HepG2 (cell line): Measurements from ENCODE around the gene MAVS. TPM values are rescaled to one million over a fixed set of nuclear protein-coding genes. Genes with fewer than 3 reads are reported as not detected.
A peak's percentile ranks its signal among the peaks of the same experiment; 100 is the strongest.

ENCODE experiments used
- CBX2 ChIP-seq, 2 experiments: fragments of 200-600 bp in 1 of 2; sonication (generic); formaldehyde crosslinking in 1 of 2; IDR thresholded peaks; 2 replicates each; pipeline versions ENCODE4 v1.7.0 to v1.8.1; 2018 to 2022; ENCODE audit warnings: low read depth in 2 of 2, low read length in 1 of 2, mild to moderate bottlenecking in 1 of 2, missing genetic modification reagents in 1 of 2
- ESRRA ChIP-seq: sonication (generic); formaldehyde crosslinking; IDR thresholded peaks from 2 replicates; pipeline ENCODE4 v1.5.1; 2020; ENCODE audit warnings: mild to moderate bottlenecking, low read depth, missing genetic modification reagents
- GATAD2A ChIP-seq: IDR thresholded peaks from 2 replicates; pipeline ENCODE4 v1.6.1; 2016
- HOXA9 ChIP-seq: sonication (generic); formaldehyde crosslinking; IDR thresholded peaks from 2 replicates; pipeline ENCODE4 v1.8.1; 2022; ENCODE audit warnings: missing genetic modification reagents, mild to moderate bottlenecking, moderate library complexity, borderline replicate concordance
- KAT2B ChIP-seq: fragments of 150-350 bp; IDR thresholded peaks from 2 replicates; pipeline ENCODE4 v1.6.1; 2014; ENCODE audit warnings: low read depth, low read length, borderline replicate concordance
- NCOA1 ChIP-seq: sonication (generic); formaldehyde crosslinking; IDR thresholded peaks from 2 replicates; pipeline ENCODE4 v1.9.0; 2021; ENCODE audit warnings: missing genetic modification reagents
- PHF5A ChIP-seq: IDR thresholded peaks from one replicate; pipeline ENCODE4 v1.6.1; 2018; ENCODE audit warnings: low read depth, missing genetic modification reagents; ENCODE audit not compliant: unreplicated experiment
- RNF2 ChIP-seq: fragments of 450-650 bp; conservative IDR thresholded peaks from 2 replicates; pipeline ENCODE4 v1.6.1; 2016; ENCODE audit warnings: low read depth
- SCMH1 ChIP-seq: sonication (generic); formaldehyde crosslinking; IDR thresholded peaks from 2 replicates; pipeline ENCODE4 v1.9.0; 2021; ENCODE audit warnings: missing genetic modification reagents, mild to moderate bottlenecking, borderline replicate concordance
- ZNF225 ChIP-seq: sonication (generic); formaldehyde crosslinking; IDR thresholded peaks from 2 replicates; pipeline ENCODE4 v1.4.0; 2020; ENCODE audit warnings: mild to moderate bottlenecking, missing genetic modification reagents
- ZNF329 ChIP-seq: sonication (generic); formaldehyde crosslinking; IDR thresholded peaks from 2 replicates; pipeline ENCODE4 v1.9.0; 2021; ENCODE audit warnings: low read depth, mild to moderate bottlenecking, missing genetic modification reagents
- ZNF746 ChIP-seq: sonication (generic); formaldehyde crosslinking; IDR thresholded peaks from 2 replicates; pipeline ENCODE4 v1.8.0; 2022; ENCODE audit warnings: mild to moderate bottlenecking, missing genetic modification reagents
- polyA plus RNA-seq, 8 experiments: library from polyadenylated mRNA; depleted of rRNA in 3 of 8; stranded (reverse) in 7 of 8; unstranded in 1 of 8; fragments of >200 nt; fragmentation: Illumina TruSeq in 4 of 8; extraction: Trizol in 4 of 8; gene quantifications; 2 replicates each; pipeline versions ENCODE4 v1.2.1 to v1.2.3, GENCODE V29; 2011 to 2016; ENCODE audit warnings: low read depth in 4 of 8, missing spikeins in 1 of 8, mixed read lengths in 1 of 8; ENCODE audit not compliant: insufficient read depth in 1 of 8
- total RNA-seq, 5 experiments: library from RNA; depleted of rRNA; stranded (reverse); fragments of >200 nt; fragmentation: Illumina TruSeq; extraction: Trizol; gene quantifications; 2 replicates each; pipeline ENCODE4 v1.2.3, GENCODE V29; 2016; ENCODE audit warnings: low read depth in 1 of 5
- TF ChIP-seq, protein P1 (sequence below): sonication (generic); formaldehyde crosslinking; IDR thresholded peaks from 2 replicates; pipeline ENCODE4 v1.4.0; 2020; ENCODE audit warnings: missing genetic modification reagents
- TF ChIP-seq, protein P2 (sequence below): sonication (generic); formaldehyde crosslinking; IDR thresholded peaks from 2 replicates; pipeline ENCODE4 v1.5.1; 2020; ENCODE audit warnings: mild to moderate bottlenecking, missing genetic modification reagents, moderate library complexity
- TF ChIP-seq, protein P3 (sequence below): fragments of 450-650 bp; IDR thresholded peaks from 2 replicates; pipeline ENCODE4 v1.6.1; 2017; ENCODE audit warnings: mild to moderate bottlenecking
- TF ChIP-seq, protein P4 (sequence below): IDR thresholded peaks from 2 replicates; pipeline ENCODE4 v1.6.1; 2012; ENCODE audit warnings: low read depth, low read length, improper control_type of control experiment
- TF ChIP-seq, protein P5 (sequence below): sonication (generic); formaldehyde crosslinking; IDR thresholded peaks from 2 replicates; pipeline ENCODE4 v1.4.0; 2020; ENCODE audit warnings: mild to moderate bottlenecking, missing genetic modification reagents

The MAVS gene
- total and polyA plus RNA-seq, 2 of the 13 experiments (the other 11 are each of a cell fraction or from before 2014, with no cell fraction given) = 27.3 to 36.6 TPM

DNA sequence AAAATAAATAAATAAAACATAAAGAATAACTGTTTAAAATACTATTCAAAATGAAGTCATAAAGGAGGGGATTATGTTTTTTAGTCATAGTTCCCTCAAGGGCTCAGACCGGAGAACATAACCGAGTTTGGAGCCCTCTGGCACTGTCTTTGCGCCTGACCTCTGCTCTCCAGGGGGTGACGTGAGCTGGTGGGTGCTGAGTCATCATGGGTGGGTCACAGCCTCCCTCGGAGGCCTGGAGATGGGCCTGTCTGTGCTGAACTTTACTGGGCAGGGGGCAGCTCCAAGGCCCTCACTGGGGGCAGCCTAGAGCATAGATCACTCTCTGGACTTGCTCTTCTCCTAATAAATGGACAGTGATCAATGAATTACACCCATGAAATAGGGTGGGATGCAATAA, 3.1 kb upstream of the MAVS start (continued):
- TF ChIP-seq, protein P1, sequence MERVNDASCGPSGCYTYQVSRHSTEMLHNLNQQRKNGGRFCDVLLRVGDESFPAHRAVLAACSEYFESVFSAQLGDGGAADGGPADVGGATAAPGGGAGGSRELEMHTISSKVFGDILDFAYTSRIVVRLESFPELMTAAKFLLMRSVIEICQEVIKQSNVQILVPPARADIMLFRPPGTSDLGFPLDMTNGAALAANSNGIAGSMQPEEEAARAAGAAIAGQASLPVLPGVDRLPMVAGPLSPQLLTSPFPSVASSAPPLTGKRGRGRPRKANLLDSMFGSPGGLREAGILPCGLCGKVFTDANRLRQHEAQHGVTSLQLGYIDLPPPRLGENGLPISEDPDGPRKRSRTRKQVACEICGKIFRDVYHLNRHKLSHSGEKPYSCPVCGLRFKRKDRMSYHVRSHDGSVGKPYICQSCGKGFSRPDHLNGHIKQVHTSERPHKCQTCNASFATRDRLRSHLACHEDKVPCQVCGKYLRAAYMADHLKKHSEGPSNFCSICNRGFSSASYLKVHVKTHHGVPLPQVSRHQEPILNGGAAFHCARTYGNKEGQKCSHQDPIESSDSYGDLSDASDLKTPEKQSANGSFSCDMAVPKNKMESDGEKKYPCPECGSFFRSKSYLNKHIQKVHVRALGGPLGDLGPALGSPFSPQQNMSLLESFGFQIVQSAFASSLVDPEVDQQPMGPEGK (CRISPR knock-in tag) = peak; percentile 54; the same call in 1 of the 2 replicates
- TF ChIP-seq, protein P2, sequence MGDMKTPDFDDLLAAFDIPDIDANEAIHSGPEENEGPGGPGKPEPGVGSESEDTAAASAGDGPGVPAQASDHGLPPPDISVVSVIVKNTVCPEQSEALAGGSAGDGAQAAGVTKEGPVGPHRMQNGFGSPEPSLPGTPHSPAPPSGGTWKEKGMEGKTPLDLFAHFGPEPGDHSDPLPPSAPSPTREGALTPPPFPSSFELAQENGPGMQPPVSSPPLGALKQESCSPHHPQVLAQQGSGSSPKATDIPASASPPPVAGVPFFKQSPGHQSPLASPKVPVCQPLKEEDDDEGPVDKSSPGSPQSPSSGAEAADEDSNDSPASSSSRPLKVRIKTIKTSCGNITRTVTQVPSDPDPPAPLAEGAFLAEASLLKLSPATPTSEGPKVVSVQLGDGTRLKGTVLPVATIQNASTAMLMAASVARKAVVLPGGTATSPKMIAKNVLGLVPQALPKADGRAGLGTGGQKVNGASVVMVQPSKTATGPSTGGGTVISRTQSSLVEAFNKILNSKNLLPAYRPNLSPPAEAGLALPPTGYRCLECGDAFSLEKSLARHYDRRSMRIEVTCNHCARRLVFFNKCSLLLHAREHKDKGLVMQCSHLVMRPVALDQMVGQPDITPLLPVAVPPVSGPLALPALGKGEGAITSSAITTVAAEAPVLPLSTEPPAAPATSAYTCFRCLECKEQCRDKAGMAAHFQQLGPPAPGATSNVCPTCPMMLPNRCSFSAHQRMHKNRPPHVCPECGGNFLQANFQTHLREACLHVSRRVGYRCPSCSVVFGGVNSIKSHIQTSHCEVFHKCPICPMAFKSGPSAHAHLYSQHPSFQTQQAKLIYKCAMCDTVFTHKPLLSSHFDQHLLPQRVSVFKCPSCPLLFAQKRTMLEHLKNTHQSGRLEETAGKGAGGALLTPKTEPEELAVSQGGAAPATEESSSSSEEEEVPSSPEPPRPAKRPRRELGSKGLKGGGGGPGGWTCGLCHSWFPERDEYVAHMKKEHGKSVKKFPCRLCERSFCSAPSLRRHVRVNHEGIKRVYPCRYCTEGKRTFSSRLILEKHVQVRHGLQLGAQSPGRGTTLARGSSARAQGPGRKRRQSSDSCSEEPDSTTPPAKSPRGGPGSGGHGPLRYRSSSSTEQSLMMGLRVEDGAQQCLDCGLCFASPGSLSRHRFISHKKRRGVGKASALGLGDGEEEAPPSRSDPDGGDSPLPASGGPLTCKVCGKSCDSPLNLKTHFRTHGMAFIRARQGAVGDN (CRISPR knock-in tag) = peak; percentile 61
- TF ChIP-seq KAT2B = no peak
- no peak for TF ChIP-seq PHF5A
- TF ChIP-seq GATAD2A (CRISPR knock-in tag) = peak; percentile 57; the same call in 1 of the 2 replicates
- TF ChIP-seq ESRRA (CRISPR knock-in tag) = no peak
- TF ChIP-seq ZNF746 = no peak
- TF ChIP-seq, protein P3, sequence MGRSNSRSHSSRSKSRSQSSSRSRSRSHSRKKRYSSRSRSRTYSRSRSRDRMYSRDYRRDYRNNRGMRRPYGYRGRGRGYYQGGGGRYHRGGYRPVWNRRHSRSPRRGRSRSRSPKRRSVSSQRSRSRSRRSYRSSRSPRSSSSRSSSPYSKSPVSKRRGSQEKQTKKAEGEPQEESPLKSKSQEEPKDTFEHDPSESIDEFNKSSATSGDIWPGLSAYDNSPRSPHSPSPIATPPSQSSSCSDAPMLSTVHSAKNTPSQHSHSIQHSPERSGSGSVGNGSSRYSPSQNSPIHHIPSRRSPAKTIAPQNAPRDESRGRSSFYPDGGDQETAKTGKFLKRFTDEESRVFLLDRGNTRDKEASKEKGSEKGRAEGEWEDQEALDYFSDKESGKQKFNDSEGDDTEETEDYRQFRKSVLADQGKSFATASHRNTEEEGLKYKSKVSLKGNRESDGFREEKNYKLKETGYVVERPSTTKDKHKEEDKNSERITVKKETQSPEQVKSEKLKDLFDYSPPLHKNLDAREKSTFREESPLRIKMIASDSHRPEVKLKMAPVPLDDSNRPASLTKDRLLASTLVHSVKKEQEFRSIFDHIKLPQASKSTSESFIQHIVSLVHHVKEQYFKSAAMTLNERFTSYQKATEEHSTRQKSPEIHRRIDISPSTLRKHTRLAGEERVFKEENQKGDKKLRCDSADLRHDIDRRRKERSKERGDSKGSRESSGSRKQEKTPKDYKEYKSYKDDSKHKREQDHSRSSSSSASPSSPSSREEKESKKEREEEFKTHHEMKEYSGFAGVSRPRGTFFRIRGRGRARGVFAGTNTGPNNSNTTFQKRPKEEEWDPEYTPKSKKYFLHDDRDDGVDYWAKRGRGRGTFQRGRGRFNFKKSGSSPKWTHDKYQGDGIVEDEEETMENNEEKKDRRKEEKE = no peak
- no peak for TF ChIP-seq CBX2 (IDR thresholded peaks at IDR 0.05; ENCODE audit: low read depth, low read length)
- no peak for TF ChIP-seq CBX2 (CRISPR knock-in tag; IDR thresholded peaks at IDR 0.05; ENCODE audit: low read depth)
- TF ChIP-seq, protein P4, sequence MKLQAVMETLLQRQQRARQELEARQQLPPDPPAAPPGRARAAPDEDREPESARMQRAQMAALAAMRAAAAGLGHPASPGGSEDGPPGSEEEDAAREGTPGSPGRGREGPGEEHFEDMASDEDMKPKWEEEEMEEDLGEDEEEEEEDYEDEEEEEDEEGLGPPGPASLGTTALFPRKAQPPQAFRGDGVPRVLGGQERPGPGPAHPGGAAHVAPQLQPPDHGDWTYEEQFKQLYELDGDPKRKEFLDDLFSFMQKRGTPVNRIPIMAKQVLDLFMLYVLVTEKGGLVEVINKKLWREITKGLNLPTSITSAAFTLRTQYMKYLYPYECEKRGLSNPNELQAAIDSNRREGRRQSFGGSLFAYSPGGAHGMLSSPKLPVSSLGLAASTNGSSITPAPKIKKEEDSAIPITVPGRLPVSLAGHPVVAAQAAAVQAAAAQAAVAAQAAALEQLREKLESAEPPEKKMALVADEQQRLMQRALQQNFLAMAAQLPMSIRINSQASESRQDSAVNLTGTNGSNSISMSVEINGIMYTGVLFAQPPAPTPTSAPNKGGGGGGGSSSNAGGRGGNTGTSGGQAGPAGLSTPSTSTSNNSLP = no peak
- TF ChIP-seq, protein P5, sequence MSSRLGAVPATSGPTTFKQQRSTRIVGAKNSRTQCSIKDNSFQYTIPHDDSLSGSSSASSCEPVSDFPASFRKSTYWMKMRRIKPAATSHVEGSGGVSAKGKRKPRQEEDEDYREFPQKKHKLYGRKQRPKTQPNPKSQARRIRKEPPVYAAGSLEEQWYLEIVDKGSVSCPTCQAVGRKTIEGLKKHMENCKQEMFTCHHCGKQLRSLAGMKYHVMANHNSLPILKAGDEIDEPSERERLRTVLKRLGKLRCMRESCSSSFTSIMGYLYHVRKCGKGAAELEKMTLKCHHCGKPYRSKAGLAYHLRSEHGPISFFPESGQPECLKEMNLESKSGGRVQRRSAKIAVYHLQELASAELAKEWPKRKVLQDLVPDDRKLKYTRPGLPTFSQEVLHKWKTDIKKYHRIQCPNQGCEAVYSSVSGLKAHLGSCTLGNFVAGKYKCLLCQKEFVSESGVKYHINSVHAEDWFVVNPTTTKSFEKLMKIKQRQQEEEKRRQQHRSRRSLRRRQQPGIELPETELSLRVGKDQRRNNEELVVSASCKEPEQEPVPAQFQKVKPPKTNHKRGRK = no peak
- no peak for TF ChIP-seq HOXA9 (CRISPR knock-in tag)
- TF ChIP-seq SCMH1 (CRISPR knock-in tag) = no peak
- TF ChIP-seq ZNF225 = no peak
- no peak for TF ChIP-seq NCOA1 (CRISPR knock-in tag)
- no peak for TF ChIP-seq RNF2
- TF ChIP-seq ZNF329 = no peak
